HepG2 (cell line): Measurements from ENCODE around the gene SPATA25. TPM values are rescaled to one million over a fixed set of nuclear protein-coding genes. Genes with fewer than 3 reads are reported as not detected.

Experiments
- FOXC1 ChIP-seq: sonication (generic); formaldehyde crosslinking; IDR thresholded peaks from 2 replicates; pipeline ENCODE4 v1.8.0; 2022; ENCODE audit warnings: mild to moderate bottlenecking, missing genetic modification reagents, borderline replicate concordance
- FOXM1 ChIP-seq: sonication (generic); formaldehyde crosslinking; IDR thresholded peaks from 2 replicates; pipeline ENCODE4 v1.5.0; 2020; ENCODE audit warnings: missing genetic modification reagents
- FOXO1 ChIP-seq: sonication (generic); formaldehyde crosslinking; IDR thresholded peaks from 2 replicates; pipeline ENCODE4 v1.4.0; 2020; ENCODE audit warnings: missing genetic modification reagents
- GZF1 ChIP-seq: sonication (generic); formaldehyde crosslinking; IDR thresholded peaks from 2 replicates; pipeline ENCODE4 v1.5.1; 2020; ENCODE audit warnings: mild to moderate bottlenecking, missing genetic modification reagents
- HMG20B ChIP-seq: conservative IDR thresholded peaks from 2 replicates; pipeline ENCODE4 v1.6.1; 2016; ENCODE audit warnings: missing genetic modification reagents, missing compliant biosample characterization
- IRF2 ChIP-seq: IDR thresholded peaks from 2 replicates; pipeline ENCODE4 v1.6.1; 2018; ENCODE audit warnings: missing genetic modification reagents, missing compliant biosample characterization
- NFIB ChIP-seq: sonication (generic); formaldehyde crosslinking; IDR thresholded peaks from 2 replicates; pipeline ENCODE4 v1.9.0; 2021; ENCODE audit warnings: missing genetic modification reagents, mild to moderate bottlenecking, borderline replicate concordance
- PLRG1 ChIP-seq: fragments of 450-650 bp; conservative IDR thresholded peaks from 2 replicates; pipeline ENCODE4 v1.6.1; 2016
- RBM39 ChIP-seq: fragments of 200-400 bp; formaldehyde crosslinking; IDR thresholded peaks from one replicate; pipeline ENCODE4 v1.6.1; 2018; ENCODE audit warnings: antibody characterized with exemption, mild to moderate bottlenecking, low read depth, low read length; ENCODE audit not compliant: poor library complexity, severe bottlenecking
- RORA ChIP-seq: sonication (generic); formaldehyde crosslinking; IDR thresholded peaks from 2 replicates; pipeline ENCODE4 v1.5.0; 2020; ENCODE audit warnings: mild to moderate bottlenecking, missing genetic modification reagents, moderate library complexity
- SMYD3 ChIP-seq: sonication (generic); formaldehyde crosslinking; IDR thresholded peaks from 2 replicates; pipeline ENCODE4 v1.8.1; 2023; ENCODE audit warnings: mild to moderate bottlenecking, missing genetic modification reagents
- SNRNP70 ChIP-seq: fragments of 200-400 bp; formaldehyde crosslinking; IDR thresholded peaks from 2 replicates; pipeline ENCODE4 v1.6.1; 2017; ENCODE audit warnings: mild to moderate bottlenecking, low read depth, low read length, moderate library complexity
- ZC3H13 ChIP-seq: sonication (generic); formaldehyde crosslinking; IDR thresholded peaks from 2 replicates; pipeline ENCODE4 v1.8.1; 2023; ENCODE audit warnings: mild to moderate bottlenecking, missing genetic modification reagents, moderate library complexity
- ZFP82 ChIP-seq: sonication (generic); formaldehyde crosslinking; IDR thresholded peaks from 2 replicates; pipeline ENCODE4 v1.5.1; 2020; ENCODE audit warnings: mild to moderate bottlenecking, missing genetic modification reagents, borderline replicate concordance
- ZNF3 ChIP-seq: IDR thresholded peaks from 2 replicates; pipeline ENCODE4 v1.7.0; 2017; ENCODE audit warnings: inconsistent platforms
- ZNF367 ChIP-seq: sonication (generic); formaldehyde crosslinking; IDR thresholded peaks from 2 replicates; pipeline ENCODE4 v1.4.0; 2020; ENCODE audit warnings: missing genetic modification reagents, borderline replicate concordance
- ZNF382 ChIP-seq: sonication (generic); formaldehyde crosslinking; IDR thresholded peaks from 2 replicates; pipeline ENCODE4 v1.5.0; 2020; ENCODE audit warnings: missing genetic modification reagents, mild to moderate bottlenecking, borderline replicate concordance
- ZNF44 ChIP-seq: sonication (generic); formaldehyde crosslinking; IDR thresholded peaks from 2 replicates; pipeline ENCODE4 v1.5.1; 2020; ENCODE audit warnings: mild to moderate bottlenecking, missing genetic modification reagents
- ZNF546 ChIP-seq: sonication (generic); formaldehyde crosslinking; conservative IDR thresholded peaks from 2 replicates; pipeline ENCODE4 v1.8.1; 2023; ENCODE audit warnings: mild to moderate bottlenecking, missing genetic modification reagents
- ZNF563 ChIP-seq: sonication (generic); formaldehyde crosslinking; IDR thresholded peaks from 2 replicates; pipeline ENCODE4 v1.8.0; 2022; ENCODE audit warnings: mild to moderate bottlenecking, moderate library complexity, missing genetic modification reagents
- ZNF777 ChIP-seq: sonication (generic); formaldehyde crosslinking; IDR thresholded peaks from 2 replicates; pipeline ENCODE4 v1.4.0; 2020; ENCODE audit warnings: missing genetic modification reagents
- ZNF841 ChIP-seq: sonication (generic); formaldehyde crosslinking; IDR thresholded peaks from 2 replicates; pipeline ENCODE4 v1.8.1; 2023; ENCODE audit warnings: missing genetic modification reagents, borderline replicate concordance
- polyA plus RNA-seq, 8 experiments: library from polyadenylated mRNA; depleted of rRNA in 3 of 8; stranded (reverse) in 7 of 8; unstranded in 1 of 8; fragments of >200 nt; fragmentation: Illumina TruSeq in 4 of 8; extraction: Trizol in 4 of 8; gene quantifications; 2 replicates each; pipeline versions ENCODE4 v1.2.1 to v1.2.3, GENCODE V29; 2011 to 2016; ENCODE audit warnings: low read depth in 4 of 8, missing spikeins in 1 of 8, mixed read lengths in 1 of 8; ENCODE audit not compliant: insufficient read depth in 1 of 8
- total RNA-seq, 5 experiments: library from RNA; depleted of rRNA; stranded (reverse); fragments of >200 nt; fragmentation: Illumina TruSeq; extraction: Trizol; gene quantifications; 2 replicates each; pipeline ENCODE4 v1.2.3, GENCODE V29; 2016; ENCODE audit warnings: low read depth in 1 of 5
- TF ChIP-seq, protein P1 (sequence below): sonication (generic); formaldehyde crosslinking; IDR thresholded peaks from 2 replicates; pipeline ENCODE4 v1.5.1; 2020; ENCODE audit warnings: missing genetic modification reagents, mild to moderate bottlenecking, borderline replicate concordance
- TF ChIP-seq, protein P2 (sequence below): sonication (generic); formaldehyde crosslinking; conservative IDR thresholded peaks from 2 replicates; pipeline ENCODE4 v1.8.0; 2022; ENCODE audit warnings: missing genetic modification reagents
- TF ChIP-seq, protein P3 (sequence below): sonication (generic); formaldehyde crosslinking; IDR thresholded peaks from 2 replicates; pipeline ENCODE4 v1.5.0; 2020; ENCODE audit warnings: mild to moderate bottlenecking, low read depth, missing genetic modification reagents, borderline replicate concordance
- TF ChIP-seq, protein P4 (sequence below): sonication (generic); formaldehyde crosslinking; IDR thresholded peaks from 2 replicates; pipeline ENCODE4 v1.5.0; 2020; ENCODE audit warnings: missing genetic modification reagents

The SPATA25 gene
- total and polyA plus RNA-seq, 2 of the 13 experiments (the other 11 are each of a cell fraction or from before 2014, with no cell fraction given): 4.8 to 7.6 TPM

DNA sequence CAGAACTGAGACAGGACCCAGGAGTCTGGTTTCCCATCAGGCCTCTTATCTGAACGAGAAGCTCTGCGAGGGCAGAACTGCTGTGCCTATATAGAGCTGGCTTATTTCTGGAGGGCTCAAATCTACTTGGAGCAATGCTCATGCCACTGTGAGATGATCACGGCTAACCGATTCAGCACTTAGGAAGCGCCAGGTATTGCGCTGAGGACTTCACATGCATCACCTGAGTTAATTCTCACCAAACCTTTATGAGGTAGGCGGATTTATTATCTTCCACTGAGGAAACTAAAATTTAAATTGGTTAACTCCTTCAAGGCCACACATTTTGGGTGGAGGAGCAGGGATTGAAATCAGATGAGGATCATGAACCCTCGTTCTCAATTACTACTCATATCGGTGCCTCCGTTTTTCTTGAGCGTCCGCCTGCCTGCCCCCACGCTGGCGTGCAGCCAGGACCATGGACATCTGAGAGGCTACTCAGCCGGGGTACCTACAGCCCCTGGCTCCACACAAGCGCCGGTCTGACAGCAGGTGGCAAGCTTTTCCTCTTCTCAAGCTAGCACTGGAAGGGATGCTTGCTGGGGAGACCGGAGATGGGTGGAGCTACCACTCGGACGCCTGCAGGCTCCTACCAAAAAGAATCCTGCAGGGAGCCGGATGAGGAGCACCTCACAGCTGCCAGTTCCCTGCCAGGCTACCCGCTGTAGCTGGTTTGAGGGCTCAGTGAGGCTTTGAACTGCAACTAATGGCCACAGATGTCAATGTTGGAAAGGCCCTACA lies 46.0 kb upstream of the SPATA25 start (continued):
- TF ChIP-seq NFIB (CRISPR knock-in tag) (no peak), IRF2 (CRISPR knock-in tag) (peak; percentile 30; the same call in 1 of the 2 replicates), ZNF841 (CRISPR knock-in tag) (no peak), ZNF777 (CRISPR knock-in tag) (no peak), FOXM1 (no peak), ZNF546 (CRISPR knock-in tag) (no peak), GZF1 (no peak; the same call in 1 of the 2 replicates), SMYD3 (CRISPR knock-in tag) (no peak; the same call in 1 of the 2 replicates), PLRG1 (no peak), ZNF3 (CRISPR knock-in tag) (no peak; the same call in 1 of the 2 replicates), RORA (no peak; the same call in 1 of the 2 replicates), RBM39 (no peak), ZNF367 (CRISPR knock-in tag) (no peak), HMG20B (no peak; the same call in 1 of the 2 replicates), FOXC1 (CRISPR knock-in tag) (peak; percentile 58), ZC3H13 (peak; percentile 97), ZNF563 (CRISPR knock-in tag) (no peak), ZNF44 (peak; percentile 11; the same call in 1 of the 2 replicates), ZNF382 (CRISPR knock-in tag) (no peak), FOXO1 (no peak; the same call in 1 of the 2 replicates), ZFP82 (CRISPR knock-in tag) (no peak), SNRNP70 (no peak)
- TF ChIP-seq, protein P1, sequence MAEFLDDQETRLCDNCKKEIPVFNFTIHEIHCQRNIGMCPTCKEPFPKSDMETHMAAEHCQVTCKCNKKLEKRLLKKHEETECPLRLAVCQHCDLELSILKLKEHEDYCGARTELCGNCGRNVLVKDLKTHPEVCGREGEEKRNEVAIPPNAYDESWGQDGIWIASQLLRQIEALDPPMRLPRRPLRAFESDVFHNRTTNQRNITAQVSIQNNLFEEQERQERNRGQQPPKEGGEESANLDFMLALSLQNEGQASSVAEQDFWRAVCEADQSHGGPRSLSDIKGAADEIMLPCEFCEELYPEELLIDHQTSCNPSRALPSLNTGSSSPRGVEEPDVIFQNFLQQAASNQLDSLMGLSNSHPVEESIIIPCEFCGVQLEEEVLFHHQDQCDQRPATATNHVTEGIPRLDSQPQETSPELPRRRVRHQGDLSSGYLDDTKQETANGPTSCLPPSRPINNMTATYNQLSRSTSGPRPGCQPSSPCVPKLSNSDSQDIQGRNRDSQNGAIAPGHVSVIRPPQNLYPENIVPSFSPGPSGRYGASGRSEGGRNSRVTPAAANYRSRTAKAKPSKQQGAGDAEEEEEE (CRISPR knock-in tag): 0 out of 2 replicates have a peak, but pooled peaks have one; percentile 45
- TF ChIP-seq, protein P2, sequence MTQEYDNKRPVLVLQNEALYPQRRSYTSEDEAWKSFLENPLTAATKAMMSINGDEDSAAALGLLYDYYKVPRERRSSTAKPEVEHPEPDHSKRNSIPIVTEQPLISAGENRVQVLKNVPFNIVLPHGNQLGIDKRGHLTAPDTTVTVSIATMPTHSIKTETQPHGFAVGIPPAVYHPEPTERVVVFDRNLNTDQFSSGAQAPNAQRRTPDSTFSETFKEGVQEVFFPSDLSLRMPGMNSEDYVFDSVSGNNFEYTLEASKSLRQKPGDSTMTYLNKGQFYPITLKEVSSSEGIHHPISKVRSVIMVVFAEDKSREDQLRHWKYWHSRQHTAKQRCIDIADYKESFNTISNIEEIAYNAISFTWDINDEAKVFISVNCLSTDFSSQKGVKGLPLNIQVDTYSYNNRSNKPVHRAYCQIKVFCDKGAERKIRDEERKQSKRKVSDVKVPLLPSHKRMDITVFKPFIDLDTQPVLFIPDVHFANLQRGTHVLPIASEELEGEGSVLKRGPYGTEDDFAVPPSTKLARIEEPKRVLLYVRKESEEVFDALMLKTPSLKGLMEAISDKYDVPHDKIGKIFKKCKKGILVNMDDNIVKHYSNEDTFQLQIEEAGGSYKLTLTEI (CRISPR knock-in tag): no peak
- TF ChIP-seq, protein P3, sequence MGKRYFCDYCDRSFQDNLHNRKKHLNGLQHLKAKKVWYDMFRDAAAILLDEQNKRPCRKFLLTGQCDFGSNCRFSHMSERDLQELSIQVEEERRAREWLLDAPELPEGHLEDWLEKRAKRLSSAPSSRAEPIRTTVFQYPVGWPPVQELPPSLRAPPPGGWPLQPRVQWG (CRISPR knock-in tag): no peak
- TF ChIP-seq, protein P4, sequence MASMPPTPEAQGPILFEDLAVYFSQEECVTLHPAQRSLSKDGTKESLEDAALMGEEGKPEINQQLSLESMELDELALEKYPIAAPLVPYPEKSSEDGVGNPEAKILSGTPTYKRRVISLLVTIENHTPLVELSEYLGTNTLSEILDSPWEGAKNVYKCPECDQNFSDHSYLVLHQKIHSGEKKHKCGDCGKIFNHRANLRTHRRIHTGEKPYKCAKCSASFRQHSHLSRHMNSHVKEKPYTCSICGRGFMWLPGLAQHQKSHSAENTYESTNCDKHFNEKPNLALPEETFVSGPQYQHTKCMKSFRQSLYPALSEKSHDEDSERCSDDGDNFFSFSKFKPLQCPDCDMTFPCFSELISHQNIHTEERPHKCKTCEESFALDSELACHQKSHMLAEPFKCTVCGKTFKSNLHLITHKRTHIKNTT (CRISPR knock-in tag): no peak
